HG03460 (cell line): ENCODE results near the gene PTH2R.
"Not testable (repeated sequence)": the region's sequence is repeated elsewhere in the genome, so short reads cannot be mapped to it uniquely, and the experiment has no call there.

ENCODE experiments used
- ATAC-seq: cut with Tn5 transposase; IDR thresholded peaks from one replicate; pipeline ENCODE4 v1.9.1; 2021; ENCODE audit not compliant: unreplicated experiment

Gene PTH2R

GRCh38 chr2:208482453-208483015 is 75.9 kb downstream of the PTH2R start:
- ATAC-seq, result not testable (repeated sequence)

GRCh38 chr2:208485390-208485789 is 78.8 kb downstream of the PTH2R start:
- ATAC-seq, result no peak

- ATAC-seq, result no peak
Observed at GRCh38 chr2:208488686-208489564, 82.3 kb downstream of the PTH2R start.

GRCh38 chr2:208489687-208490086 is 83.1 kb downstream of the PTH2R start:
- no peak for ATAC-seq

GRCh38 chr2:208490492-208490891 is 83.9 kb downstream of the PTH2R start:
- no peak for ATAC-seq

- ATAC-seq, result no peak
Observed at GRCh38 chr2:208491641-208492040, 85.0 kb downstream of the PTH2R start.

- no peak for ATAC-seq
Observed at GRCh38 chr2:208492069-208492468, 85.5 kb downstream of the PTH2R start.

GRCh38 chr2:208493186-208493585 is 86.6 kb downstream of the PTH2R start:
- ATAC-seq, result no peak

GRCh38 chr2:208496129-208496528 is 89.5 kb downstream of the PTH2R start:
- no peak for ATAC-seq

GRCh38 chr2:208501206-208501605 is 94.6 kb downstream of the PTH2R start:
- no peak for ATAC-seq

- no peak for ATAC-seq
Observed at GRCh38 chr2:208502288-208502687, 95.7 kb downstream of the PTH2R start.

- ATAC-seq, result not testable (repeated sequence)
Observed at GRCh38 chr2:208505365-208505764, 98.8 kb downstream of the PTH2R start.

- ATAC-seq, result no peak
Observed at GRCh38 chr2:208509586-208509985, 103.0 kb downstream of the PTH2R start.

- no peak for ATAC-seq
Observed at GRCh38 chr2:208511016-208511415, 104.4 kb downstream of the PTH2R start.

- ATAC-seq, result no peak
Observed at GRCh38 chr2:208511573-208511972, 105.0 kb downstream of the PTH2R start.

- no peak for ATAC-seq
Observed at GRCh38 chr2:208515099-208515498, 108.5 kb downstream of the PTH2R start.

- ATAC-seq, result not testable (repeated sequence)
Observed at GRCh38 chr2:208523069-208523468, 116.5 kb downstream of the PTH2R start.

GRCh38 chr2:208525165-208525564 is 118.6 kb downstream of the PTH2R start:
- not testable (repeated sequence) for ATAC-seq

- no peak for ATAC-seq
Observed at GRCh38 chr2:208529796-208530195, 123.2 kb downstream of the PTH2R start.

- no peak for ATAC-seq
Observed at GRCh38 chr2:208531361-208531760, 124.8 kb downstream of the PTH2R start.

GRCh38 chr2:208535578-208535977 is 129.0 kb downstream of the PTH2R start:
- ATAC-seq, result not testable (repeated sequence)

- ATAC-seq, result no peak
Observed at GRCh38 chr2:208541461-208541988, 134.9 kb downstream of the PTH2R start.
